Brain microvascular endothelial cell (primary cell): Measurements from ENCODE around the gene MICOS13.

ENCODE experiments used
- DNase-seq: peaks from one replicate; pipeline ENCODE4 v3.0.0-alpha.2; 2020
- H3K27ac ChIP-seq: fragments of 250-450 bp; sonication (Bioruptor Pico); 2 replicates; pipeline ENCODE4 v1.5.1; 2020; ENCODE audit warnings: mild to moderate bottlenecking, moderate library complexity
- H3K27me3 ChIP-seq: fragments of 250-450 bp; sonication (Bioruptor Pico); replicated peaks from 2 replicates; pipeline ENCODE4 v1.5.1; 2020; ENCODE audit warnings: mild to moderate bottlenecking
- H3K36me3 ChIP-seq: fragments of 250-450 bp; sonication (Bioruptor Pico); replicated peaks from 2 replicates; pipeline ENCODE4 v1.5.1; 2020; ENCODE audit warnings: mild to moderate bottlenecking
- H3K4me3 ChIP-seq: 2 replicates; pipeline ENCODE4 v1.5.1; 2011; ENCODE audit warnings: low read depth, mild to moderate bottlenecking, control low read depth, low read length, moderate library complexity
- in situ Hi-C: cut with HindIII; loops from 2 replicates; pipeline ENCODE4 v1.10.0; 2017; ENCODE audit warnings: low sequenced_read_pairs, low pct_ligation_motif_present
- TF ChIP-seq, protein P1 (sequence below): IDR thresholded peaks from 2 replicates; pipeline ENCODE4 v1.5.1; 2011; ENCODE audit warnings: low read depth, mild to moderate bottlenecking, moderate library complexity, low read length, control low read depth, inconsistent platforms; ENCODE audit errors: missing control alignments

Gene MICOS13

GRCh38 chr19:5697022-5697889 lies 16.9 kb upstream of the MICOS13 start:
- no peak overlapping the region for H3K4me3 ChIP-seq
- no peak overlapping the region for H3K27ac ChIP-seq
- in situ Hi-C loops = no loop called here
- no peak for DNase-seq
- peaks cover 74% of the 10 kb centered on the region for H3K36me3 ChIP-seq
- TF ChIP-seq, protein P1, sequence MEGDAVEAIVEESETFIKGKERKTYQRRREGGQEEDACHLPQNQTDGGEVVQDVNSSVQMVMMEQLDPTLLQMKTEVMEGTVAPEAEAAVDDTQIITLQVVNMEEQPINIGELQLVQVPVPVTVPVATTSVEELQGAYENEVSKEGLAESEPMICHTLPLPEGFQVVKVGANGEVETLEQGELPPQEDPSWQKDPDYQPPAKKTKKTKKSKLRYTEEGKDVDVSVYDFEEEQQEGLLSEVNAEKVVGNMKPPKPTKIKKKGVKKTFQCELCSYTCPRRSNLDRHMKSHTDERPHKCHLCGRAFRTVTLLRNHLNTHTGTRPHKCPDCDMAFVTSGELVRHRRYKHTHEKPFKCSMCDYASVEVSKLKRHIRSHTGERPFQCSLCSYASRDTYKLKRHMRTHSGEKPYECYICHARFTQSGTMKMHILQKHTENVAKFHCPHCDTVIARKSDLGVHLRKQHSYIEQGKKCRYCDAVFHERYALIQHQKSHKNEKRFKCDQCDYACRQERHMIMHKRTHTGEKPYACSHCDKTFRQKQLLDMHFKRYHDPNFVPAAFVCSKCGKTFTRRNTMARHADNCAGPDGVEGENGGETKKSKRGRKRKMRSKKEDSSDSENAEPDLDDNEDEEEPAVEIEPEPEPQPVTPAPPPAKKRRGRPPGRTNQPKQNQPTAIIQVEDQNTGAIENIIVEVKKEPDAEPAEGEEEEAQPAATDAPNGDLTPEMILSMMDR = no peak
- no peaks in the 10 kb centered on the region for H3K27me3 ChIP-seq

GRCh38 chr19:5696196-5697021 lies 16.1 kb upstream of the MICOS13 start:
- Histone ChIP-seq H3K27ac (no peak overlapping the region), H3K4me3 (no peak overlapping the region), H3K36me3 (peaks cover 82% of the 10 kb centered on the region), H3K27me3 (no peaks in the 10 kb centered on the region)
- in situ Hi-C loops = no loop called here
- DNase-seq = no peak
- TF ChIP-seq, protein P1 = no peak

DNA sequence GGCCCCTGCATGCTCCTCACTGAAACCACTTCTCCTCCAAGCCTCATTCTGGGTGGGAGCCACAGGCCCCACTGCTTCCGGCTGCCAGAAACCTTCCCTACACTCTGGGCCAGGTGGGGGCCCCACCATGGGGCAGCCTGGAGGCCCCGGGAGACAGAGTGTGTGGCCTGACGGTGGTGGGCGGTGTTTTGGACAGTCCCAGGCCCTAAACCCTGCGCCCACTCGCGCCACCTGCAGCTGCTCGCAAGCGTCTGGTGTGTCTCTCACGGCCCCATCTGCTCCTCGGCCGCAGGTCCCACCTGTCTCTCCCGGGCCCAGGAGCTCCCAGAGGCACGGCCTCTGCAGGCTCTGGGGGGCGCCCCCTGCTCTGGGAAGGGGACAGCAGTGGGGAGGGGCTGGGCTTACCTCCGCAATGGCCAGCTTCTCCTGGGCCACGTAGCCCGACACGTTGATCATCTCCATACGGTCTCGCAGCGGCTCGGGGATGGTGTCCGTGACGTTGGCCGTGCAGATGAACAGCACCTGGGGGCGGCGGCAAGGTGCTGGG lies 15.4 kb upstream of the MICOS13 start:
- Histone ChIP-seq H3K27me3 (no peaks in the 10 kb centered on the region), H3K36me3 (peaks cover 81% of the 10 kb centered on the region), H3K4me3 (no peak overlapping the region), H3K27ac (no peak overlapping the region)
- TF ChIP-seq, protein P1 = no peak
- in situ Hi-C loops = no loop called here
- DNase-seq = no peak

DNA sequence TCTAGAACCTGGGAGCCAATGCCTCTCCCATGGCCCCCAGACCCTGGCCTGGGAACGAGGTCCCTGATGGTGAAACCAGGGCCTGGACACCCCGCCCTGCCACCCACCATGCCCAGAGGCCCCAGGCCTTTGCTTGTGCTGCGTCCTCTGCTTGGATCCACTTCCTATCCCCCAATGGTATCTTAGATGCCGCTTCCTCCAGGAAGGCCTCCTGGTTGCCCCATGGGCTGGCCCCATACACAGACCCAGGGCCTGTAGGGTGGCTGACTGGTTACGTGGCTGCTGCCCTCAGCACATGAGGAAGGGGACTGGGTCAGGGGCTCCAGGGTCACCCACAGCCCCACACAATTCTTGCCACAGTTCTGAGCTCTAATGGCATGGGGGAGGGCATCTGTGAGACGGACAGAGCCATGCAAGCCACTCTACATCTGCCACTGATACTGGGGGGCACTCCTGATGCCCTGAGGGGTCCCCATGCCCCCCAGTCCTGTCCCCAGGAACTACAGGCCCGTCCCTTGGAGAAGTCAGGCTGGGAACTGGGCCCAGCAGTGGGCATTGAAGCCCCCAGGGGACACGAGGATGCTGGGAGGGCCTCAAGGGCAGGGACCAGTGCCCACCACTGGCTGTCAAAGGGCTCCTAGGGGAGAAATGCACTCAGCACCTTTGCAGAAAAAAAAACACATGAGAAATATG lies 14.8 kb upstream of the MICOS13 start:
- no peak overlapping the region for H3K27ac ChIP-seq
- peaks cover 75% of the 10 kb centered on the region for H3K36me3 ChIP-seq
- in situ Hi-C loops = no loop called here
- no peaks in the 10 kb centered on the region for H3K27me3 ChIP-seq
- no peak overlapping the region for H3K4me3 ChIP-seq
- DNase-seq = no peak
- TF ChIP-seq, protein P1 = no peak

- H3K27ac ChIP-seq = no peak overlapping the region
- in situ Hi-C loops = no loop called here
- DNase-seq = no peak
- peaks cover 75% of the 10 kb centered on the region for H3K36me3 ChIP-seq
- TF ChIP-seq, protein P1 = no peak
- no peak overlapping the region for H3K4me3 ChIP-seq
- no peaks in the 10 kb centered on the region for H3K27me3 ChIP-seq
Observed at GRCh38 chr19:5694167-5694955, 14.0 kb upstream of the MICOS13 start.
